NCI-H2081 (cell line): ENCODE measurements around the gene GOLGA6L4.
"Not testable (repeated sequence)": the region's sequence is repeated elsewhere in the genome, so short reads cannot be mapped to it uniquely, and the experiment has no call there.

Experiments
- DNase-seq, 2 experiments: peaks; one replicate each; lab custom pipeline; 2025; lab: John Stamatoyannopoulos, UW

GOLGA6L4 gene, protein sequence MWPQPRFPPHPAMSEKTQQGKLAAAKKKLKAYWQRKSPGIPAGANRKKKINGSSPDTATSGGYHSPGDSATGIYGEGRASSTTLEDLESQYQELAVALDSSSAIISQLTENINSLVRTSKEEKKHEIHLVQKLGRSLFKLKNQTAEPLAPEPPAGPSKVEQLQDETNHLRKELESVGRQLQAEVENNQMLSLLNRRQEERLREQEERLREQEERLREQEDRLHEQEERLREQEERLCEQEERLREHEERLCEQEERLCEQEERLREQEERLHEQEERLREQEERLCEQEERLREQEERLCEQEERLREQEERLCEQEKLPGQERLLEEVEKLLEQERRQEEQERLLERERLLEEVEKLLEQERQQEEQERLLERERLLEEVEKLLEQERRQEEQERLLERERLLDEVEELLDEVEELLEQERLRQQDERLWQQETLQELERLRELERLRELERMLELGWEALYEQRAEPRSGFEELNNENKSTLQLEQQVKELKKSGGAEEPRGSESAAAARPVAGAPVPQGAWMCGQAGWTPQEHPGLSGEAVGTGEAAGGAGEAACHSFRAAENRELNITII

DNA sequence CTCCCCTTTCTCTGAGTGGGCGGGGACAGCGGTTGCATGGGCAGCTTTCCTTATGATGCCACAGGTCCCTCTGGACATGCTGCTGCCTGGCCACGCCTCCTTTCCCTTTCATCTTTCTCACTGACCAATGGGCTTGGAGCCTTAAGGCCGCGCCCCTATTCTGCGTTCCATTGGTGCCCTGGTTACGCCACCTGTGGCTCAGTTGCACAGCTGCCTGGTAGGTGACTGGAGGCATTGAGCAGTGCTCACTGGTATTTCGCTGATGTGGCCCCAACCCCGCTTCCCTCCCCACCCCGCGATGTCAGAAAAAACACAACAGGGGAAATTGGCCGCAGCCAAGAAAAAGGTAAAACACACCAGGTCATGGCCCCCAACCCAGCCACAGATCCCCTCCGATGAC is at the start of gene GOLGA6L4:
Gene GOLGA6L4 (plus strand): TSS at position 201 of the 400 bp plus-strand sequence. CDS start 62 bp downstream, at position 263.
- DNase-seq: not testable (repeated sequence)

DNA sequence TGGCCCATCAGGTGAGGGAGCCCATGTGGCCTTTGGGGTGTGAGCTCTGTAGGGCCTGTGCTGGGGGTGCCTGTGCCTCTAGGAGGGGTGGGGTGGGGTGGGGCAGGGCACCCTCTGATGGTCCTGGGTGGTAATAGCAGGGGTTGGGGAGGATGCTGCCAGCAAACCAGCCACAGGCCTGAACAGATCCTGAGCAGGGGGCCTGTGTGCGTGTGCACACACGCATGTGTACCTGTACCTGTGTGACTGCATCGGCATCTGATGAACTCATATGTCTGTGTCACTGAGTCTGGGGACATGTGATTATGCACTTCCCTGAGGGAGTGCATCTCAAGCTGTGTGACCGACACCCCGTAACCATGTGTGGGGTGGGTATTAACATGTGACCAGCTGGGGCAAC is 42.6 kb upstream of the GOLGA6L4 start:
- not testable (repeated sequence) for DNase-seq

DNA sequence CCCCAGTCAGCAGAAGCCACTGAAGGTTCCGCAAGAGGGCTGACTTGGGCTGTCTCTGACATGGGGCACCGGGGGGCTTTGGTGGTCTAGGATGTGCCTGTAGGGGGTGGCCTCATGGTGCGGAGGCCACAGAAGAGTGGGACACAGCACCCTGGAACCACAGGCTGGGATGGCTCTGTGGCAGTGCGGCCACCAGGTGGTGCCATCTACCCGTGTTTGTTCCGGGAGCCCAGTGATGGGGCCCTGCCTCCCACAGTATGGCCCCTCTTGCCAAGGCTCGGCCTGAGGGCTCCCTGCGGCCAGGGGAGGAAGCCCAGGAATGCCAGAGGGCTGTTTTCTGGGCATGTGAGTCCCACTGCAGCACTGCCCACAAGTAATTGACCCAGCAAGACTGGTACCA is 40.0 kb upstream of the GOLGA6L4 start:
- DNase-seq: not testable (repeated sequence)

DNA sequence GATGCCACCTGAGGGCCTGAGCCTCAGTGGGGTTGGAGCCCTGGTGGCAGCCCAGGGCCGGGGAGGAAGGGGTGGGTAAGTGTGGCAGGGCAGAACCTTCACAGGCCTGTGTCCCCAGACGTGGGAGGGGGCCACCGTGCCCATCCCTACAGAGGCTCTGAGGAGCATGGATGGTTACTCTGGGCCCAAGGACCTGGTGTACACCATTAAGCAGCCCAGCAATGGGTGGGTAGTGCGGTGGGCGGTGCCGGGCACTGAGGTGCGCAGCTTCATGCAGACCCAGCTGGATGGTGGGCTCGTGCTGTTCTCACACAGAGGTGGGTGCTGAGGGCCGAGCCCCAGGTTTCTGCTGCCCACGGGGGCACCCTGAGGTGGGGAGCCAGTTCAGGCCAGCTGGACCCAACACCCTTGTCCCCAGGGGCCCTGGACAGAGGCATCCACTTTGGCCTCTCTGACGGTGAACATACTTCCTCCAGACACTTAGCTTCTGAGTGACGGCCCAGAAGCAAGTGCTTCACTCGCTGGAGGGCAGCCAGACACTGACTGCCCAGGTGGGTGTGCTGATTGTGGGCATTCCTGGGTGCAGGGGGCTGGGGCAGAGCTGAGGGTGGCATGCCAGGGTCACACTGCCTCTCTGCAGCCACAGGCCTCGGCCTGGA is 38.9 kb upstream of the GOLGA6L4 start:
- DNase-seq: not testable (repeated sequence)

DNA sequence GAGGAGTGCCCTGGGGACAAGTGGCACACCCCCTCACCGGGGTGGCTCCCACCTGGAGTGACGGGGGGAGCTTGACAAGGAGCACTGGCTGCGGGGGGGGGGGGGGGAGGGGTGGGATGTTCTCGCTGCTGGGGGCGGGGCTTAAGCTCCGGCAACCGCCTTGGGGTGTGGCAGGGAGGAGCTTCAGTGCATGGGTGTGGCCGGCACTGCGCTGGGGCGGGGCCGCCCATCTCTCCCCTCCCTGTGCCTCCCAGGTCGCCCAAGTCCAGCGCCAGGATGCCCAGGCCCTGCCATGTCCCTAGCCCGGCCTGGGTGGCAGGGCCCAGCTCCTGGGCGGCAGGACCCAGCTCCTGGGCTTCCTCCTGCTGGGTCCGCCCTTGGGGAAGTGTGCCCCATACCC is 35.7 kb upstream of the GOLGA6L4 start:
- not testable (repeated sequence) for DNase-seq

DNA sequence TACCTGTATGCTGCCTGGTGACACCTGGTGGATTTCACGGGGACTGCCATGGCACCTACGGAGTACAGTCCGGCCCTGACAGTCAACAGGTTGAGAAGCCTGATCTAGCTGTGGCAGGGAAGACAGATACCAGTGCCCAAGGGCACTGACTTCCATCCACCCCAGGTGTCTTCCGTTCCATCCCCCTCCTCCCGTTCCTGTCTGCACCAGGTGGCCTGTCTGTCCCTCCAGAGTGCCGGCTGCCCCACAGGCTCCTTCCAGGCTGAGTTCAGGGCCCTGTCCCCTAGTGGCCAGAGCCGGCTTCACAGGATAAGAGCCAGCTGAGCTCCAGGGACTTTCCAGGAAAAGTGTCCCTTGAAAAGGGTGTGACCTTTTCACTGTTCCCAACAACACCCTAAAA is 10.9 kb downstream of the GOLGA6L4 start:
- DNase-seq: not testable (repeated sequence)
